ENCODE measurements around the gene ELMOD1.

Gene ELMOD1

GRCh38 chr11:107660066-107660465, 69.1 kb downstream of the ELMOD1 start:
- DNase-seq (ENCODE audit: low read depth in 1 of 2, low spot score in 1 of 2), result no peak
- H3K27ac ChIP-seq (replicated peaks), result no peak overlapping the region
- no peak overlapping the region for H3K4me3 ChIP-seq (replicated peaks; ENCODE audit: insufficient read depth, low read length)
- H3K27me3 ChIP-seq (ENCODE audit: insufficient read depth, poor library complexity, severe bottlenecking), result no peaks in the 10 kb centered on the region
- TF ChIP-seq POLR2AphosphoS5 (IDR thresholded peaks at IDR 0.05; ENCODE audit: low read depth) (no peak), CTCF (IDR thresholded peaks at IDR 0.05; ENCODE audit: insufficient read depth, low read length) (no peak), SPI1 (IDR thresholded peaks at IDR 0.05; ENCODE audit: borderline replicate concordance, low read depth) (no peak), REST (IDR thresholded peaks at IDR 0.05; ENCODE audit: insufficient replicate concordance, low read depth) (no peak), GABPA (IDR thresholded peaks at IDR 0.05; ENCODE audit: low read depth) (no peak)

GRCh38 chr11:107661656-107662055, 70.7 kb downstream of the ELMOD1 start:
- Histone ChIP-seq H3K4me3 (replicated peaks; ENCODE audit: insufficient read depth, low read length) (no peak overlapping the region), H3K27ac (replicated peaks) (no peak overlapping the region), H3K27me3 (ENCODE audit: insufficient read depth, poor library complexity, severe bottlenecking) (no peaks in the 10 kb centered on the region)
- DNase-seq (ENCODE audit: low read depth in 1 of 2, low spot score in 1 of 2), result no peak
- TF ChIP-seq SPI1 (IDR thresholded peaks at IDR 0.05; ENCODE audit: borderline replicate concordance, low read depth) (no peak), REST (IDR thresholded peaks at IDR 0.05; ENCODE audit: insufficient replicate concordance, low read depth) (no peak), CTCF (IDR thresholded peaks at IDR 0.05; ENCODE audit: insufficient read depth, low read length) (no peak), POLR2AphosphoS5 (IDR thresholded peaks at IDR 0.05; ENCODE audit: low read depth) (no peak), GABPA (IDR thresholded peaks at IDR 0.05; ENCODE audit: low read depth) (no peak)

GRCh38 chr11:107665018-107665417, 74.1 kb downstream of the ELMOD1 start:
- no peak for TF ChIP-seq SPI1 (IDR thresholded peaks at IDR 0.05; ENCODE audit: borderline replicate concordance, low read depth)
- no peak for TF ChIP-seq REST (IDR thresholded peaks at IDR 0.05; ENCODE audit: insufficient replicate concordance, low read depth)
- TF ChIP-seq GABPA (IDR thresholded peaks at IDR 0.05; ENCODE audit: low read depth), result no peak
- no peak for TF ChIP-seq POLR2AphosphoS5 (IDR thresholded peaks at IDR 0.05; ENCODE audit: low read depth)
- no peak for TF ChIP-seq CTCF (IDR thresholded peaks at IDR 0.05; ENCODE audit: insufficient read depth, low read length)
- H3K27me3 ChIP-seq (ENCODE audit: insufficient read depth, poor library complexity, severe bottlenecking), result no peaks in the 10 kb centered on the region
- H3K27ac ChIP-seq (replicated peaks), result no peak overlapping the region
- DNase-seq (ENCODE audit: low read depth in 1 of 2, low spot score in 1 of 2), result no peak
- H3K4me3 ChIP-seq (replicated peaks; ENCODE audit: insufficient read depth, low read length), result no peak overlapping the region
